Amniotic stem cell (primary cell): ENCODE results near the gene HOXC10.

Experiments used
- DNase-seq: peaks from one replicate; lab custom pipeline; 2025; lab: John Stamatoyannopoulos, UW

The HOXC10 gene

GRCh38 chr12:53992377-53992889 is 7.5 kb downstream of the HOXC10 start:
- no peak for DNase-seq

GRCh38 chr12:53993162-53994008 is 8.4 kb downstream of the HOXC10 start:
- DNase-seq: no peak

GRCh38 chr12:53994009-53994263 is 9.0 kb downstream of the HOXC10 start:
- DNase-seq: no peak

GRCh38 chr12:53994264-53995001 is 9.5 kb downstream of the HOXC10 start:
- no peak for DNase-seq

GRCh38 chr12:53995002-53995377 is 10.0 kb downstream of the HOXC10 start:
- no peak for DNase-seq

GRCh38 chr12:53995378-53996239 is 10.7 kb downstream of the HOXC10 start:
- no peak for DNase-seq

GRCh38 chr12:53996240-53997203 is 11.6 kb downstream of the HOXC10 start:
- no peak for DNase-seq

- no peak for DNase-seq
These were observed 12.5 kb downstream of the HOXC10 start for GRCh38 chr12:53997204-53998109.

GRCh38 chr12:53998110-53998899 is 13.4 kb downstream of the HOXC10 start:
- no peak for DNase-seq

- no peak for DNase-seq
These were observed 13.9 kb downstream of the HOXC10 start for GRCh38 chr12:53998900-53999236.

- no peak for DNase-seq
These were observed 14.7 kb downstream of the HOXC10 start for GRCh38 chr12:53999559-54000115.

- no peak for DNase-seq
These were observed 15.5 kb downstream of the HOXC10 start, which contains the start of gene HOXC9 for GRCh38 chr12:54000116-54001114. HOXC9 (plus strand) TSS chr12:54000161; CDS start chr12:54000189, 28 bp downstream.

- no peak for DNase-seq
These were observed 16.6 kb downstream of the HOXC10 start for GRCh38 chr12:54001283-54002187.

GRCh38 chr12:54002278-54002914 is 17.4 kb downstream of the HOXC10 start:
- no peak for DNase-seq

- no peak for DNase-seq
These were observed 18.0 kb downstream of the HOXC10 start for GRCh38 chr12:54002915-54003389.

- DNase-seq: no peak
These were observed 18.7 kb downstream of the HOXC10 start for GRCh38 chr12:54003625-54004024.
